Keratinocyte (primary cell): ENCODE results near the gene GABRR2.

Experiments
- EZH2 ChIP-seq: IDR thresholded peaks from one replicate; pipeline ENCODE4 v1.6.1; 2012; ENCODE audit warnings: inconsistent platforms, mild to moderate bottlenecking, low read length, moderate library complexity
- TF ChIP-seq, protein P1 (sequence below), 3 experiments: IDR thresholded peaks in 1 of 3; conservative IDR thresholded peaks in 1 of 3; optimal IDR thresholded peaks in 1 of 3; 2 replicates in 2 of 3; 3 replicates in 1 of 3; pipeline versions ENCODE3 to v1.5.1; 2011; ENCODE audit warnings: low read length in 3 of 3, mild to moderate bottlenecking in 3 of 3, moderate library complexity in 2 of 3, control low read depth in 1 of 3, inconsistent platforms in 1 of 3; ENCODE audit not compliant: insufficient read depth in 2 of 3; ENCODE audit errors: extremely low read depth in 1 of 3

DNA sequence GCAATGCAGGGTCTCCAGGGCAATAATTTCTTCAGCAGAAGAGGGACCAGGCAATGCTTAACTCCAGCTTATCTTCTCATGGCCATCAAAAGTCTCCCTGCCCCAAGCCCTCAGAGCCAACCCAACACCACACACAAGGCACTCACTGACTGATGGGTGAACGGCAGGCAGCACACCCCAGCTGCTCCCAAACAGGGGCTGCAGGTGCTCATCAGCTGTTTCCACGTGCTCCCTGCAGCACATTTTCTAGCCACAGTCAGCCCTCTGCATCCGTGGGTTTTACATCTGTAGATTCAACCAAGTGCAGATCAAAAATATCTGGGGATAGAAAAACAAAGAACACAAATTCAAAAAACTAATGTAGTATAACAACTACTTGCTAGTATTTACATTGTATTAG is 94.0 kb downstream of the GABRR2 start:
- TF ChIP-seq EZH2, result no peak
- TF ChIP-seq, protein P1, sequence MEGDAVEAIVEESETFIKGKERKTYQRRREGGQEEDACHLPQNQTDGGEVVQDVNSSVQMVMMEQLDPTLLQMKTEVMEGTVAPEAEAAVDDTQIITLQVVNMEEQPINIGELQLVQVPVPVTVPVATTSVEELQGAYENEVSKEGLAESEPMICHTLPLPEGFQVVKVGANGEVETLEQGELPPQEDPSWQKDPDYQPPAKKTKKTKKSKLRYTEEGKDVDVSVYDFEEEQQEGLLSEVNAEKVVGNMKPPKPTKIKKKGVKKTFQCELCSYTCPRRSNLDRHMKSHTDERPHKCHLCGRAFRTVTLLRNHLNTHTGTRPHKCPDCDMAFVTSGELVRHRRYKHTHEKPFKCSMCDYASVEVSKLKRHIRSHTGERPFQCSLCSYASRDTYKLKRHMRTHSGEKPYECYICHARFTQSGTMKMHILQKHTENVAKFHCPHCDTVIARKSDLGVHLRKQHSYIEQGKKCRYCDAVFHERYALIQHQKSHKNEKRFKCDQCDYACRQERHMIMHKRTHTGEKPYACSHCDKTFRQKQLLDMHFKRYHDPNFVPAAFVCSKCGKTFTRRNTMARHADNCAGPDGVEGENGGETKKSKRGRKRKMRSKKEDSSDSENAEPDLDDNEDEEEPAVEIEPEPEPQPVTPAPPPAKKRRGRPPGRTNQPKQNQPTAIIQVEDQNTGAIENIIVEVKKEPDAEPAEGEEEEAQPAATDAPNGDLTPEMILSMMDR (optimal IDR thresholded peaks at IDR 0.05 in 1 of 3, IDR thresholded peaks at IDR 0.05 in 1 of 3, conservative IDR thresholded peaks at IDR 0.05 in 1 of 3; ENCODE audit: extremely low read depth in 1 of 3, insufficient read depth in 2 of 3, low read length in 3 of 3), result no peak
